DLD1 (cell line): ENCODE data around the gene FGF21.
"Not testable (repeated sequence)": the region's sequence is repeated elsewhere in the genome, so short reads cannot be mapped to it uniquely, and the experiment has no call there.

Experiments used
- in situ Hi-C: cut with HindIII; loops from 2 replicates; pipeline ENCODE4 v1.10.0; 2017; ENCODE audit warnings: low sequenced_read_pairs

Gene FGF21

GRCh38 chr19:48786422-48786821 is 31.1 kb downstream of the FGF21 start:
- in situ Hi-C loops, result not testable (repeated sequence)

- in situ Hi-C loops, result not testable (repeated sequence)
Measured at GRCh38 chr19:48787331-48787730, 32.0 kb downstream of the FGF21 start.

- in situ Hi-C loops, result loop anchor here (10.0 kb wide), 1 partner anchor 172 kb away; the partner anchor contains the start of gene FTL
Measured at GRCh38 chr19:48793271-48793670, 37.9 kb downstream of the FGF21 start.

GRCh38 chr19:48794291-48794690 is 39.0 kb downstream of the FGF21 start:
- in situ Hi-C loops, result loop anchor here (10.0 kb wide), 1 partner anchor 171 kb away; the partner anchor contains the start of gene FTL

GRCh38 chr19:48795055-48795684 is 39.8 kb downstream of the FGF21 start:
- in situ Hi-C loops, result loop anchor here (10.0 kb wide), 1 partner anchor 170 kb away; the partner anchor contains the start of gene FTL

GRCh38 chr19:48795685-48796070 is 40.4 kb downstream of the FGF21 start:
- in situ Hi-C loops, result loop anchor here (10.0 kb wide), 1 partner anchor 169 kb away; the partner anchor contains the start of gene FTL

- in situ Hi-C loops, result loop anchor here (10.0 kb wide), 1 partner anchor 168 kb away; the partner anchor contains the start of gene FTL
Measured at GRCh38 chr19:48796298-48797083, 41.2 kb downstream of the FGF21 start.

GRCh38 chr19:48797103-48797502 is 41.8 kb downstream of the FGF21 start:
- in situ Hi-C loops, result loop anchor here (10.0 kb wide), 1 partner anchor 168 kb away; the partner anchor contains the start of gene FTL

GRCh38 chr19:48798937-48799336 is 43.6 kb downstream of the FGF21 start:
- in situ Hi-C loops, result loop anchor here (10.0 kb wide), 1 partner anchor 166 kb away; the partner anchor contains the start of gene FTL

- in situ Hi-C loops, result loop anchor here (10.0 kb wide), 1 partner anchor 165 kb away; the partner anchor contains the start of gene FTL
Measured at GRCh38 chr19:48799358-48800300, 44.3 kb downstream of the FGF21 start.

- in situ Hi-C loops, result no loop called here
Measured at GRCh38 chr19:48802623-48803022, 47.3 kb downstream of the FGF21 start.

GRCh38 chr19:48804496-48804895 is 49.2 kb downstream of the FGF21 start:
- in situ Hi-C loops, result no loop called here

- in situ Hi-C loops, result no loop called here
Measured at GRCh38 chr19:48805452-48805851, 50.1 kb downstream of the FGF21 start.

GRCh38 chr19:48806518-48806817 is 51.1 kb downstream of the FGF21 start:
- in situ Hi-C loops, result no loop called here

- in situ Hi-C loops, result no loop called here
Measured at GRCh38 chr19:48806818-48807589, 51.7 kb downstream of the FGF21 start.

- in situ Hi-C loops, result no loop called here
Measured at GRCh38 chr19:48807590-48808308, 52.4 kb downstream of the FGF21 start.
